Endothelial cell of umbilical vein (primary cell): ENCODE measurements around the gene NMT2. TPM values are rescaled to one million over a fixed set of nuclear protein-coding genes. Genes with fewer than 3 reads are reported as not detected.

ENCODE experiments used
- BruUV-seq: library from RNA; stranded (reverse); fragments of 400-500 nt; replicated peaks from 2 replicates; lab custom pipeline; 2021; lab: Mats Ljungman, UMichigan
- CTCF ChIA-PET: fragments of 300-600, 350-600 bp; sonication (Branson Sonifier 250); formaldehyde crosslinking; loops from one replicate; lab custom pipeline; 2021; ENCODE audit warnings: antibody characterized with exemption, inconsistent platforms; lab: Charles Lee
- POLR2A ChIA-PET: fragments of 300-600, 350-600 bp; sonication (Branson Sonifier 250); formaldehyde crosslinking; loops from one replicate; lab custom pipeline; 2021; ENCODE audit warnings: antibody characterized with exemption, inconsistent platforms; lab: Charles Lee
- DNase-seq: peaks from one replicate; pipeline ENCODE4 v3.0.0-alpha.2; 2011; ENCODE audit warnings: low read depth, low spot score
- FAIRE-seq: peaks from 2 replicates; lab custom pipeline; 2011; peaks lifted over from hg19 to GRCh38; lab: Jason Lieb, UNC
- H2AFZ ChIP-seq: 2 replicates; pipeline ENCODE4 v1.6.0; 2012; ENCODE audit warnings: low read depth, low read length, control low read depth, inconsistent platforms
- H3K27ac ChIP-seq: 2 replicates; pipeline ENCODE4 v1.5.1; 2011; ENCODE audit warnings: low read depth, mild to moderate bottlenecking, control low read depth, low read length, moderate library complexity; ENCODE audit not compliant: insufficient read depth
- H3K27me3 ChIP-seq, 2 experiments: 2 replicates each; pipeline versions ENCODE4 v1.6.0 to v1.6.1; 2011; ENCODE audit warnings: low read length in 2 of 2, mixed read lengths in 1 of 2; ENCODE audit not compliant: control insufficient read depth in 2 of 2, insufficient read depth in 2 of 2
- H3K36me3 ChIP-seq, 2 experiments: 2 replicates in 1 of 2; 3 replicates in 1 of 2; pipeline ENCODE4 v1.5.1; 2011; ENCODE audit warnings: low read length in 2 of 2, mild to moderate bottlenecking in 1 of 2, moderate library complexity in 1 of 2; ENCODE audit not compliant: control insufficient read depth in 2 of 2, insufficient read depth in 2 of 2; ENCODE audit errors: extremely low read depth in 1 of 2
- H3K4me1 ChIP-seq: 3 replicates; pipeline ENCODE4 v1.5.1; 2011; ENCODE audit warnings: mild to moderate bottlenecking, low read length; ENCODE audit not compliant: control insufficient read depth, insufficient read depth; ENCODE audit errors: extremely low read depth
- H3K4me2 ChIP-seq: 2 replicates; pipeline ENCODE4 v1.6.1; 2011; ENCODE audit warnings: low read length, control low read depth, mixed read lengths; ENCODE audit not compliant: insufficient read depth
- H3K4me3 ChIP-seq, 3 experiments: fragments of 200-600 bp in 1 of 3; sonication (generic), shearing (Covaris generic) in 1 of 3; replicated peaks in 1 of 3; 2 replicates each; pipeline ENCODE4 v1.5.1; 2011 to 2016; ENCODE audit warnings: control low read depth in 3 of 3, low read length in 3 of 3, mild to moderate bottlenecking in 2 of 3, inconsistent platforms in 1 of 3, low read depth in 1 of 3, moderate library complexity in 1 of 3; ENCODE audit not compliant: insufficient read depth in 1 of 3
- H3K79me2 ChIP-seq: 2 replicates; pipeline ENCODE4 v1.6.0; 2012; ENCODE audit warnings: low read length, inconsistent platforms; ENCODE audit not compliant: control insufficient read depth, insufficient read depth
- H3K9ac ChIP-seq: replicated peaks from 2 replicates; pipeline ENCODE3; 2011; ENCODE audit warnings: low read length, control low read depth; ENCODE audit not compliant: insufficient read depth; ENCODE audit errors: extremely low read depth
- H3K9me1 ChIP-seq: replicated peaks from 3 replicates; pipeline ENCODE4 v1.6.0; 2011; ENCODE audit warnings: mild to moderate bottlenecking, low read length; ENCODE audit not compliant: control insufficient read depth, insufficient read depth; ENCODE audit errors: extremely low read depth
- H3K9me3 ChIP-seq: replicated peaks from 2 replicates; pipeline ENCODE4 v1.5.1; 2012; ENCODE audit warnings: low read length, inconsistent platforms; ENCODE audit not compliant: control insufficient read depth, insufficient read depth
- H4K20me1 ChIP-seq: replicated peaks from 2 replicates; pipeline ENCODE3; 2011; ENCODE audit warnings: mild to moderate bottlenecking, low read length; ENCODE audit not compliant: control insufficient read depth, insufficient read depth; ENCODE audit errors: extremely low read depth
- EZH2 ChIP-seq: IDR thresholded peaks from 2 replicates; pipeline ENCODE4 v1.6.1; 2012; ENCODE audit warnings: borderline replicate concordance, low read depth, mild to moderate bottlenecking, moderate library complexity, low read length, inconsistent platforms; ENCODE audit not compliant: severe bottlenecking
- FOS ChIP-seq: IDR thresholded peaks from 2 replicates; pipeline ENCODE4 v1.6.1; 2011; ENCODE audit warnings: mild to moderate bottlenecking, low read length, moderate library complexity, borderline replicate concordance; ENCODE audit not compliant: insufficient read depth
- GATA2 ChIP-seq: IDR thresholded peaks from 2 replicates; pipeline ENCODE4 v1.7.0; 2011; ENCODE audit warnings: low read depth, mild to moderate bottlenecking, moderate library complexity, mixed read lengths, low read length; ENCODE audit not compliant: insufficient read length, insufficient read depth
- JUN ChIP-seq: IDR thresholded peaks from 2 replicates; pipeline ENCODE4 v1.6.1; 2011; ENCODE audit warnings: borderline replicate concordance, low read depth; ENCODE audit not compliant: insufficient read length, insufficient read depth
- MYC ChIP-seq: IDR thresholded peaks from one replicate; pipeline ENCODE4 v1.6.1; 2011; ENCODE audit warnings: mild to moderate bottlenecking, low read depth, low read length
- POLR2A ChIP-seq: IDR thresholded peaks from 2 replicates; pipeline ENCODE4 v1.6.1; 2012; ENCODE audit warnings: low read depth, mild to moderate bottlenecking, control low read depth, low read length
- POLR2AphosphoS5 ChIP-seq: IDR thresholded peaks from 2 replicates; pipeline ENCODE4 v1.6.1; 2012; ENCODE audit warnings: low read depth, mild to moderate bottlenecking, control low read depth, low read length, moderate library complexity; ENCODE audit not compliant: insufficient read depth
- dilution Hi-C: fragments of 300-500 bp; cut with MboI; formaldehyde crosslinking; loops from one replicate; pipeline ENCODE4 v1.15.0; 2019; ENCODE audit warnings: low sequenced_read_pairs; ENCODE audit not compliant: extremely low pct_ligation_motif_present
- intact Hi-C: fragments of 100-400 bp; cut with micrococcal nuclease; formaldehyde crosslinking; loops from one replicate; pipeline ENCODE4 v1.10.0; 2022
- polyA plus RNA-seq, 4 experiments: library from polyadenylated mRNA; depleted of rRNA in 3 of 4; stranded (reverse) in 3 of 4; unstranded in 1 of 4; fragments of >200 nt; gene quantifications; 2 replicates each; pipeline versions ENCODE4 v1.2.1 to v1.2.3, GENCODE V29; 2011 to 2012; ENCODE audit warnings: missing spikeins in 1 of 4
- total RNA-seq: library from RNA; stranded (reverse); gene quantifications from 2 replicates; pipeline ENCODE4 v1.2.3, GENCODE V29; 2021
- TF ChIP-seq, protein P1 (sequence below): IDR thresholded peaks from 2 replicates; pipeline ENCODE4 v1.6.1; 2011; ENCODE audit not compliant: insufficient read depth, insufficient read length
- TF ChIP-seq, protein P2 (sequence below), 2 donors: IDR thresholded peaks; 1 replicate in 1 of 2; 2 replicates in 1 of 2; pipeline ENCODE4 v1.5.1; 2011; ENCODE audit warnings: low read length in 2 of 2, mild to moderate bottlenecking in 2 of 2, moderate library complexity in 2 of 2, control low read depth in 1 of 2, inconsistent platforms in 1 of 2, low read depth in 1 of 2; ENCODE audit not compliant: insufficient read depth in 1 of 2; ENCODE audit errors: extremely low read depth in 1 of 2

The NMT2 gene
- total and polyA plus RNA-seq, 2 donors (not counting 3 experiments of a cell fraction or from before 2014, with no cell fraction given) = 39.0 to 109 TPM

DNA sequence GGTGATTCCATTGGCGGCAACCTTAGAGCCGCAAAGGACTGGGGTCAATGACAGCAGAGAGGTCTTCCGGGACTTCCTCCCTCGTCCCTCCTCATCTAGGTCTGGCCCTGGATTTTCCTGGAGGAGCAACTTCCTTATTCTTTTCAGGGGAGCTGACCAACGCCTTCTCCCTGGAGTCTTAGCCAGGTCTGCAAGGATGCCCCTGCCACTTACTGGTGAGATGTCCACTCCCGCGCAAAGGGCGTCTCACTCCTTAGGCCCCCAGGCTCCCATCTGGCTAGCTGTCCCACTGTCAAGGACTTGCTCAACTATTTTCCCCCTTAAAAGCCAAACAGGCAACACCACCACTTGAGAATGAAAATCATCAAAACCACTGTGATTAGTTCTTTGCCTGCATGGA, 42.0 kb upstream of the NMT2 start:
- Histone ChIP-seq H3K4me1 (peaks cover 11% of the 10 kb centered on the region), H3K9ac (no peak overlapping the region), H3K36me3 (peaks cover 12 to 13% of the 10 kb centered on the region in 2 experiments), H3K9me1 (no peaks in the 10 kb centered on the region), H3K4me3 (no peak overlapping the region), H2AFZ (no peak overlapping the region), H3K27ac (no peak overlapping the region), H3K4me2 (no peak overlapping the region), H3K27me3 (no peaks in the 10 kb centered on the region), H3K79me2 (peaks cover 13% of the 10 kb centered on the region), H3K9me3 (no peaks in the 10 kb centered on the region), H4K20me1 (no peaks in the 10 kb centered on the region)
- intact Hi-C loops = loop anchor here (1.0 kb wide), 1 partner anchor 159 kb away; no protein-coding TSS in a partner anchor
- no TSS peak for BruUV-seq
- dilution Hi-C loops = no loop called here
- POLR2A ChIA-PET = no interaction called here
- DNase-seq = no peak
- TF ChIP-seq MYC = no peak
- no peak for TF ChIP-seq FOS
- no peak for TF ChIP-seq POLR2A
- TF ChIP-seq GATA2 = no peak
- no peak for TF ChIP-seq JUN
- TF ChIP-seq EZH2 = no peak
- TF ChIP-seq POLR2AphosphoS5 = no peak
- TF ChIP-seq, protein P1, sequence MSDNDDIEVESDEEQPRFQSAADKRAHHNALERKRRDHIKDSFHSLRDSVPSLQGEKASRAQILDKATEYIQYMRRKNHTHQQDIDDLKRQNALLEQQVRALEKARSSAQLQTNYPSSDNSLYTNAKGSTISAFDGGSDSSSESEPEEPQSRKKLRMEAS = no peak
- TF ChIP-seq, protein P2, sequence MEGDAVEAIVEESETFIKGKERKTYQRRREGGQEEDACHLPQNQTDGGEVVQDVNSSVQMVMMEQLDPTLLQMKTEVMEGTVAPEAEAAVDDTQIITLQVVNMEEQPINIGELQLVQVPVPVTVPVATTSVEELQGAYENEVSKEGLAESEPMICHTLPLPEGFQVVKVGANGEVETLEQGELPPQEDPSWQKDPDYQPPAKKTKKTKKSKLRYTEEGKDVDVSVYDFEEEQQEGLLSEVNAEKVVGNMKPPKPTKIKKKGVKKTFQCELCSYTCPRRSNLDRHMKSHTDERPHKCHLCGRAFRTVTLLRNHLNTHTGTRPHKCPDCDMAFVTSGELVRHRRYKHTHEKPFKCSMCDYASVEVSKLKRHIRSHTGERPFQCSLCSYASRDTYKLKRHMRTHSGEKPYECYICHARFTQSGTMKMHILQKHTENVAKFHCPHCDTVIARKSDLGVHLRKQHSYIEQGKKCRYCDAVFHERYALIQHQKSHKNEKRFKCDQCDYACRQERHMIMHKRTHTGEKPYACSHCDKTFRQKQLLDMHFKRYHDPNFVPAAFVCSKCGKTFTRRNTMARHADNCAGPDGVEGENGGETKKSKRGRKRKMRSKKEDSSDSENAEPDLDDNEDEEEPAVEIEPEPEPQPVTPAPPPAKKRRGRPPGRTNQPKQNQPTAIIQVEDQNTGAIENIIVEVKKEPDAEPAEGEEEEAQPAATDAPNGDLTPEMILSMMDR (IDR thresholded peaks at IDR 0.05; ENCODE audit: extremely low read depth in 1 of 2, insufficient read depth in 1 of 2, low read depth in 1 of 2, low read length in 2 of 2) = no peak
- no peak for FAIRE-seq
- CTCF ChIA-PET = interaction anchor here (0.8 to 4.9 kb wide), 10 partner anchors 9 to 161 kb away, joined by 3 to 24 read pairs (median 4); partner anchors contain the start of genes FAM171A1 and NMT2
